NB4 (cell line): ENCODE data around the gene DGKB.

Source experiments
- DNase-seq: peaks from one replicate; pipeline ENCODE4 v3.0.0; 2010; ENCODE audit warnings: low read depth
- H3K4me3 ChIP-seq: one replicate; pipeline ENCODE4 v1.5.1; 2011; ENCODE audit warnings: mild to moderate bottlenecking, low read depth, low read length, moderate library complexity
- CTCF ChIP-seq: IDR thresholded peaks from one replicate; pipeline ENCODE4 v1.5.1; 2012; ENCODE audit warnings: low read depth, low read length
- MAX ChIP-seq: IDR thresholded peaks from 2 replicates; pipeline ENCODE4 v1.6.1; 2011; ENCODE audit warnings: low read depth, low read length
- MYC ChIP-seq: IDR thresholded peaks from 2 replicates; pipeline ENCODE4 v1.6.1; 2011; ENCODE audit warnings: low read depth, low read length
- POLR2A ChIP-seq: IDR thresholded peaks from 2 replicates; pipeline ENCODE4 v1.6.1; 2011; ENCODE audit warnings: mild to moderate bottlenecking; ENCODE audit not compliant: insufficient read length; ENCODE audit errors: extremely low read depth

Gene DGKB

GRCh38 chr7:14846405-14846804 lies 56.1 kb downstream of the DGKB start:
- DNase-seq: no peak
- H3K4me3 ChIP-seq: no peak overlapping the region
- TF ChIP-seq MAX: no peak

- no peak overlapping the region for H3K4me3 ChIP-seq
- TF ChIP-seq POLR2A: no peak
- TF ChIP-seq CTCF: no peak
- TF ChIP-seq MAX: no peak
- DNase-seq: no peak
These were observed 58.8 kb downstream of the DGKB start for GRCh38 chr7:14843755-14844154.

- H3K4me3 ChIP-seq: no peak overlapping the region
- no peak for DNase-seq
- TF ChIP-seq MAX (no peak), CTCF (no peak), MYC (no peak), POLR2A (no peak)
These were observed 60.0 kb downstream of the DGKB start for GRCh38 chr7:14842523-14842922.

GRCh38 chr7:14841869-14842268 lies 60.7 kb downstream of the DGKB start:
- no peak for DNase-seq
- TF ChIP-seq CTCF: no peak
- no peak for TF ChIP-seq POLR2A
- no peak for TF ChIP-seq MYC
- TF ChIP-seq MAX: no peak
- no peak overlapping the region for H3K4me3 ChIP-seq

GRCh38 chr7:14841086-14841485 lies 61.5 kb downstream of the DGKB start:
- no peak overlapping the region for H3K4me3 ChIP-seq
- no peak for TF ChIP-seq MAX
- DNase-seq: no peak

GRCh38 chr7:14839307-14839706 lies 63.2 kb downstream of the DGKB start:
- DNase-seq: no peak
- no peak for TF ChIP-seq POLR2A
- TF ChIP-seq MAX: no peak
- no peak for TF ChIP-seq CTCF
- TF ChIP-seq MYC: no peak
- no peak overlapping the region for H3K4me3 ChIP-seq

- TF ChIP-seq CTCF (no peak), MYC (no peak), MAX (no peak), POLR2A (no peak)
- no peak overlapping the region for H3K4me3 ChIP-seq
- DNase-seq: no peak
These were observed 65.3 kb downstream of the DGKB start for GRCh38 chr7:14837216-14837615.
